GM23338 (cell line): ENCODE results near the gene RAB9A.

Source experiments
- CREB1 ChIP-seq: fragments of 250-450 bp; sonication (Bioruptor Pico); IDR thresholded peaks from 2 replicates; pipeline ENCODE4 v1.5.0; 2020; ENCODE audit warnings: low read depth, mild to moderate bottlenecking, moderate library complexity
- CTCF ChIP-seq, 2 experiments: fragments of 200-600 bp in 1 of 2; sonication (generic) in 1 of 2; conservative IDR thresholded peaks; 2 replicates each; pipeline versions ENCODE4 v1.5.1 to v1.6.1; 2016 to 2017; ENCODE audit warnings: antibody characterized with exemption in 2 of 2, low read depth in 2 of 2, mild to moderate bottlenecking in 2 of 2, moderate library complexity in 1 of 2
- EZH2 ChIP-seq: fragments of 200-600 bp; sonication (generic); IDR thresholded peaks from one replicate; pipeline ENCODE4 v1.8.0; 2017; ENCODE audit warnings: antibody characterized with exemption, mild to moderate bottlenecking, low read depth; ENCODE audit not compliant: unreplicated experiment
- EZH2phosphoT487 ChIP-seq: fragments of 200-600 bp; sonication (generic); IDR thresholded peaks from one replicate; pipeline ENCODE4 v1.8.1; 2018; ENCODE audit warnings: antibody characterized with exemption; ENCODE audit not compliant: unreplicated experiment
- POLR2AphosphoS5 ChIP-seq: IDR thresholded peaks from 2 replicates; pipeline ENCODE4 v1.6.1; 2016; ENCODE audit warnings: antibody characterized with exemption, low read depth
- REST ChIP-seq: IDR thresholded peaks from one replicate; pipeline ENCODE4 v1.6.1; 2018; ENCODE audit warnings: antibody characterized with exemption; ENCODE audit not compliant: unreplicated experiment

GRCh38 chrX:13721371-13721770 lies 32.4 kb downstream of the RAB9A start:
- no peak for TF ChIP-seq EZH2
- TF ChIP-seq REST = no peak
- no peak for TF ChIP-seq CTCF (conservative IDR thresholded peaks at IDR 0.05; ENCODE audit: low read depth in 2 of 2)
- no peak for TF ChIP-seq POLR2AphosphoS5
- no peak for TF ChIP-seq EZH2phosphoT487
- TF ChIP-seq CREB1 (CRISPR knock-in tag) = no peak
